Measurements from ENCODE around the gene RAPGEF2.

GRCh38 chr4:159344877-159345276, 242.0 kb downstream of the RAPGEF2 start:
- TF ChIP-seq EZH2 (IDR thresholded peaks at IDR 0.05; ENCODE audit: low read depth, unreplicated experiment) (no peak), CTCF (conservative IDR thresholded peaks at IDR 0.05; ENCODE audit: low read depth in 2 of 2) (no peak), POLR2AphosphoS5 (IDR thresholded peaks at IDR 0.05; ENCODE audit: low read depth) (no peak), CREB1 (CRISPR knock-in tag; IDR thresholded peaks at IDR 0.05; ENCODE audit: low read depth) (no peak), REST (IDR thresholded peaks at IDR 0.05; ENCODE audit: unreplicated experiment) (no peak), ETS1 (IDR thresholded peaks at IDR 0.05) (no peak)
